ENCODE data around the gene PTPRG. TPM values are rescaled to one million over a fixed set of nuclear protein-coding genes. Genes with fewer than 3 reads are reported as not detected.

The PTPRG gene
- total and polyA plus RNA-seq, 10 of the 15 experiments (the other 5 are each of a cell fraction or from before 2014, with no cell fraction given) = 0.29 to 20.7 (median 1.4) TPM

DNA sequence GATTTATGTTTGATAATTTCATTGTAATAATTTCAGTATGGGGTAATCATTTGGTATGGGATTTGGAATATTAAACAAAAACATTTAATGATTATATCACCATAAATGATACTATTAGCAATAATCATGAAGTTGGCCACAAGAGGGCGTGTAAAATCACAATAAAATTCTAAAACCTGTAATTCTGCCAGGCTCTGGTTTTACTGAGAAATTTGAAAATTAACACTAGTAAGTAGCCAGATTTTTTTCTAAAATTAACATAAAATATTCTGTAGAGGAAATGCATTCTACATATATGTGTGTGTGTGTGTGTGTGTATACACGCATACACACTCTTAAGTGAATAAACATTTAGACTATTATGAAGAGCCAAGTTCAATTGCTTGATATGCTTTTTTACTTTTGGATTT lies 771.5 kb downstream of the PTPRG start (continued):
- no peak for TF ChIP-seq MXI1 (IDR thresholded peaks at IDR 0.05; ENCODE audit: low read depth, low read length)
- no peak for TF ChIP-seq TAF1 (IDR thresholded peaks at IDR 0.05; ENCODE audit: borderline replicate concordance, low read depth, low read length)
- TF ChIP-seq, protein P1, sequence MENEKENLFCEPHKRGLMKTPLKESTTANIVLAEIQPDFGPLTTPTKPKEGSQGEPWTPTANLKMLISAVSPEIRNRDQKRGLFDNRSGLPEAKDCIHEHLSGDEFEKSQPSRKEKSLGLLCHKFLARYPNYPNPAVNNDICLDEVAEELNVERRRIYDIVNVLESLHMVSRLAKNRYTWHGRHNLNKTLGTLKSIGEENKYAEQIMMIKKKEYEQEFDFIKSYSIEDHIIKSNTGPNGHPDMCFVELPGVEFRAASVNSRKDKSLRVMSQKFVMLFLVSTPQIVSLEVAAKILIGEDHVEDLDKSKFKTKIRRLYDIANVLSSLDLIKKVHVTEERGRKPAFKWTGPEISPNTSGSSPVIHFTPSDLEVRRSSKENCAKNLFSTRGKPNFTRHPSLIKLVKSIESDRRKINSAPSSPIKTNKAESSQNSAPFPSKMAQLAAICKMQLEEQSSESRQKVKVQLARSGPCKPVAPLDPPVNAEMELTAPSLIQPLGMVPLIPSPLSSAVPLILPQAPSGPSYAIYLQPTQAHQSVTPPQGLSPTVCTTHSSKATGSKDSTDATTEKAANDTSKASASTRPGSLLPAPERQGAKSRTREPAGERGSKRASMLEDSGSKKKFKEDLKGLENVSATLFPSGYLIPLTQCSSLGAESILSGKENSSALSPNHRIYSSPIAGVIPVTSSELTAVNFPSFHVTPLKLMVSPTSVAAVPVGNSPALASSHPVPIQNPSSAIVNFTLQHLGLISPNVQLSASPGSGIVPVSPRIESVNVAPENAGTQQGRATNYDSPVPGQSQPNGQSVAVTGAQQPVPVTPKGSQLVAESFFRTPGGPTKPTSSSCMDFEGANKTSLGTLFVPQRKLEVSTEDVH (IDR thresholded peaks at IDR 0.05; ENCODE audit: low read depth, partially characterized antibody) = no peak
- TF ChIP-seq SREBF1 (IDR thresholded peaks at IDR 0.05; ENCODE audit: low read length) = no peak
- TF ChIP-seq SMARCA5 (IDR thresholded peaks at IDR 0.05) = no peak
- TF ChIP-seq, protein P2, sequence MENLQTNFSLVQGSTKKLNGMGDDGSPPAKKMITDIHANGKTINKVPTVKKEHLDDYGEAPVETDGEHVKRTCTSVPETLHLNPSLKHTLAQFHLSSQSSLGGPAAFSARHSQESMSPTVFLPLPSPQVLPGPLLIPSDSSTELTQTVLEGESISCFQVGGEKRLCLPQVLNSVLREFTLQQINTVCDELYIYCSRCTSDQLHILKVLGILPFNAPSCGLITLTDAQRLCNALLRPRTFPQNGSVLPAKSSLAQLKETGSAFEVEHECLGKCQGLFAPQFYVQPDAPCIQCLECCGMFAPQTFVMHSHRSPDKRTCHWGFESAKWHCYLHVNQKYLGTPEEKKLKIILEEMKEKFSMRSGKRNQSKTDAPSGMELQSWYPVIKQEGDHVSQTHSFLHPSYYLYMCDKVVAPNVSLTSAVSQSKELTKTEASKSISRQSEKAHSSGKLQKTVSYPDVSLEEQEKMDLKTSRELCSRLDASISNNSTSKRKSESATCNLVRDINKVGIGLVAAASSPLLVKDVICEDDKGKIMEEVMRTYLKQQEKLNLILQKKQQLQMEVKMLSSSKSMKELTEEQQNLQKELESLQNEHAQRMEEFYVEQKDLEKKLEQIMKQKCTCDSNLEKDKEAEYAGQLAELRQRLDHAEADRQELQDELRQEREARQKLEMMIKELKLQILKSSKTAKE (IDR thresholded peaks at IDR 0.05; ENCODE audit: low read depth, poor library complexity, severe bottlenecking) = no peak
- TF ChIP-seq, protein P3, sequence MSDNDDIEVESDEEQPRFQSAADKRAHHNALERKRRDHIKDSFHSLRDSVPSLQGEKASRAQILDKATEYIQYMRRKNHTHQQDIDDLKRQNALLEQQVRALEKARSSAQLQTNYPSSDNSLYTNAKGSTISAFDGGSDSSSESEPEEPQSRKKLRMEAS (IDR thresholded peaks at IDR 0.05; ENCODE audit: low read depth, low read length) = no peak
- 0 out of 2 replicates have a peak, but pooled peaks have one; percentile 18 for TF ChIP-seq RAD21 (IDR thresholded peaks at IDR 0.05; ENCODE audit: insufficient read depth, low read depth, low read length)
- TF ChIP-seq KAT2A (conservative IDR thresholded peaks at IDR 0.05; ENCODE audit: control insufficient read depth, low read depth, low read length) = no peak
- TF ChIP-seq TCF12 (IDR thresholded peaks at IDR 0.05; ENCODE audit: low read depth, low read length) = no peak
- no peak for TF ChIP-seq TARDBP (IDR thresholded peaks at IDR 0.05; ENCODE audit: borderline replicate concordance)
- no peak for TF ChIP-seq TCF3 (IDR thresholded peaks at IDR 0.05; ENCODE audit: borderline replicate concordance, insufficient read depth, low read depth, low read length)
